ES-I3 (cell line): Measurements from ENCODE around the gene UGT1A8.

ENCODE experiments used
- H3K36me3 ChIP-seq: 2 replicates; pipeline ENCODE4 v1.6.1; 2013; ENCODE audit warnings: mild to moderate bottlenecking, low read length, control low read depth, moderate library complexity; ENCODE audit not compliant: insufficient read depth
- H3K4me1 ChIP-seq: 2 replicates; pipeline ENCODE4 v1.6.1; 2013; ENCODE audit warnings: mild to moderate bottlenecking, control low read depth, low read length; ENCODE audit not compliant: insufficient read depth
- H3K9ac ChIP-seq: 2 replicates; pipeline ENCODE4 v1.6.1; 2013; ENCODE audit warnings: low read depth, mild to moderate bottlenecking, low read length, moderate library complexity
- H3K9me3 ChIP-seq: 2 replicates; pipeline ENCODE4 v1.6.1; 2013; ENCODE audit warnings: mild to moderate bottlenecking, low read length, moderate library complexity; ENCODE audit not compliant: control insufficient read depth, insufficient read depth

UGT1A8 gene

DNA sequence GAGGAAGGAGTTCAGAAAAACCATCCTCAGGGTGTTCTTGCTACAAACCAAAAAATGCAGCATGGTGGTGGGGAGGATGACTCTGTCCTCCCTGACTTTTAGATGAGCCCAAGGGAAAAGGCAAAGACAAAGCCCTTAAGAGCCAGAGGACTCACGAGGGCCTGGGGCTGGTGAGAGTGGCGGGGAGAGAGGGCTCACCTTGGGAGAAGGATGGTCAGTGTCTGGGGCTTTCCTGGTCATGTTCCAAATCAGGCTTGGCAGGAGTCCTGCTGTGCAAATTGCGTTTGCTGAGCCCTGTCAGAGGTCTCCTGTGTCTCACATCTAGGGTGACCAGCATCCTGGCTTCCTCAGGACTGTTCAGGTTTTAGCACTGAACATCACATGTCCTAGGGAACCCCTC is 147.3 kb downstream of the UGT1A8 start:
- H3K9ac ChIP-seq = no peak overlapping the region
- no peaks in the 10 kb centered on the region for H3K36me3 ChIP-seq
- H3K4me1 ChIP-seq = no peaks in the 10 kb centered on the region
- H3K9me3 ChIP-seq = peaks cover 2% of the 10 kb centered on the region; the same call in 1 of the 2 replicates

DNA sequence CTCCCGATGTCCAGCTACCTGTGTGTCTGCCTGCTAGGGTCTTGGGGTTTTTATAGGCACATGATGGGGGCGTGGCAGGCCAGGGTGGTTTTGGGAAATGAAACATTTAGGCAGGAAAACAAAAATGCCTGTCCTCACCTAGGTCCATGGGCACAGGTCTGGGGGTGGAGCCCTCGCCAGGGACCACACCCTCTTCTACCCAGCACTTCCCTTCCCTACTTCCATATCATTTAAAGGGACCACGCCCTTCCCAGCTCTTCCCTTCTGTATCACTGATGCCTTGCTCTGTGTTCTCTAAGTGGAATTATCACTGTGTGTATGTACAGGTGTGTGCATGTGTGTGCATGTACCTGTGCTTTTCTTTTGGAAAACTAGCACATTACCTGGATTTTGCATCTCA is 149.0 kb downstream of the UGT1A8 start:
- Histone ChIP-seq H3K9ac (no peak overlapping the region), H3K9me3 (peaks cover 2% of the 10 kb centered on the region; the same call in 1 of the 2 replicates), H3K4me1 (no peaks in the 10 kb centered on the region), H3K36me3 (no peaks in the 10 kb centered on the region)

DNA sequence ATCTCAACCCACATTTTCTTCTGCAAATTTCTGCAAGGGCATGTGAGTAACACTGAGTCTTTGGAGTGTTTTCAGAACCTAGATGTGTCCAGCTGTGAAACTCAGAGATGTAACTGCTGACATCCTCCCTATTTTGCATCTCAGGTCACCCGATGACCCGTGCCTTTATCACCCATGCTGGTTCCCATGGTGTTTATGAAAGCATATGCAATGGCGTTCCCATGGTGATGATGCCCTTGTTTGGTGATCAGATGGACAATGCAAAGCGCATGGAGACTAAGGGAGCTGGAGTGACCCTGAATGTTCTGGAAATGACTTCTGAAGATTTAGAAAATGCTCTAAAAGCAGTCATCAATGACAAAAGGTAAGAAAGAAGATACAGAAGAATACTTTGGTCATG is 150.6 kb downstream of the UGT1A8 start:
- H3K36me3 ChIP-seq = no peaks in the 10 kb centered on the region
- H3K9ac ChIP-seq = no peak overlapping the region
- H3K4me1 ChIP-seq = no peaks in the 10 kb centered on the region
- peaks cover 2% of the 10 kb centered on the region; the same call in 1 of the 2 replicates for H3K9me3 ChIP-seq

DNA sequence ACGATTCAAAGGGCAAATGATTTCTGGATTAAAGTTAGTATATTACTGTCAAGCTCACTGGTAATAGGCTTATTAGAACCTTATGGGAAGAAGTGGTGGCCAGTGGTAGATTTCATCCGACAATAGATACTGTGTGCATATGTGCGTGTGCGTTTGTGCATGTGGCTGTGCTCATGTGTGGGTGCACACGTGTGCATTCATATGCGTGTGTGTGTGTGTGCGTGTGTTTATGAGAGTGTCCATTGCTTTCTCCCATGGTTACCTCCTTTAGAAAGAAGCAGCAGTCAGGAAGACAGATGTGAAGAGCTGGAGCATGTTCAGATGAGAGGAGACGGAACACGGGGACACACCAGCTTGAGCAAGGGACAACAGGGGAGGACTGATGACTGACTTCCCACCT is 151.8 kb downstream of the UGT1A8 start:
- no peak overlapping the region for H3K9ac ChIP-seq
- H3K4me1 ChIP-seq = no peaks in the 10 kb centered on the region
- H3K9me3 ChIP-seq = no peaks in the 10 kb centered on the region
- no peaks in the 10 kb centered on the region for H3K36me3 ChIP-seq

DNA sequence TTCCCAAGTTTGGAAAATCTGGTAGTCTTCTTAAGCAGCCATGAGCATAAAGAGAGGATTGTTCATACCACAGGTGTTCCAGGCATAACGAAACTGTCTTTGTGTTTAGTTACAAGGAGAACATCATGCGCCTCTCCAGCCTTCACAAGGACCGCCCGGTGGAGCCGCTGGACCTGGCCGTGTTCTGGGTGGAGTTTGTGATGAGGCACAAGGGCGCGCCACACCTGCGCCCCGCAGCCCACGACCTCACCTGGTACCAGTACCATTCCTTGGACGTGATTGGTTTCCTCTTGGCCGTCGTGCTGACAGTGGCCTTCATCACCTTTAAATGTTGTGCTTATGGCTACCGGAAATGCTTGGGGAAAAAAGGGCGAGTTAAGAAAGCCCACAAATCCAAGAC is 154.7 kb downstream of the UGT1A8 start:
- Histone ChIP-seq H3K36me3 (no peaks in the 10 kb centered on the region; the same call in 1 of the 2 replicates), H3K9ac (no peak overlapping the region)

DNA sequence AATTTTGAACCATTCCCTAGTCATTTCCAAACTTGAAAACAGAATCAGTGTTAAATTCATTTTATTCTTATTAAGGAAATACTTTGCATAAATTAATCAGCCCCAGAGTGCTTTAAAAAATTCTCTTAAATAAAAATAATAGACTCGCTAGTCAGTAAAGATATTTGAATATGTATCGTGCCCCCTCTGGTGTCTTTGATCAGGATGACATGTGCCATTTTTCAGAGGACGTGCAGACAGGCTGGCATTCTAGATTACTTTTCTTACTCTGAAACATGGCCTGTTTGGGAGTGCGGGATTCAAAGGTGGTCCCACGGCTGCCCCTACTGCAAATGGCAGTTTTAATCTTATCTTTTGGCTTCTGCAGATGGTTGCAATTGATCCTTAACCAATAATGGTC is 155.2 kb downstream of the UGT1A8 start:
- Histone ChIP-seq H3K9me3 (no peaks in the 10 kb centered on the region), H3K4me1 (no peaks in the 10 kb centered on the region), H3K36me3 (no peaks in the 10 kb centered on the region; the same call in 1 of the 2 replicates), H3K9ac (no peak overlapping the region)

More for the DNA sequence above, 154.7 kb downstream of the UGT1A8 start:
- Histone ChIP-seq H3K9me3 (no peaks in the 10 kb centered on the region), H3K4me1 (no peaks in the 10 kb centered on the region)

DNA sequence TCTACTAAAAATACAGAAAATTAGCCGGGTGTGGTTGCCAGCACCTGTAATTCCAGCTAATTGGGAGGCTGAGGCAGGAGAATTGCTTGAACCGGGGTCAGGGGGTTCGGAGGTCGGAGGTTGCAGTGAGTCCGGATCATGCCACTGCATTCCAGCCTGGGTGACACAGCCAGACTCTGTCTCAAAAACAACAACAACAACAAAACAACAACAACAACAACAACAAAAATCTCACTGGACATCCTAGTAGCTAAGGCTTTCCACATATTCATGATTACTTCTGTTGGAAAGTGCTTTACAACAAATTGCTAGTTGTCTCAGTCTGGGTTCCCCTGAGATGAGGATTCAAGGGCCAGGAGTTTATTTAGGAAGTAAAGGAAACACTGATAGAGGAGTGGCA is 156.4 kb downstream of the UGT1A8 start:
- H3K9me3 ChIP-seq = no peaks in the 10 kb centered on the region
- H3K9ac ChIP-seq = no peak overlapping the region
- no peaks in the 10 kb centered on the region for H3K4me1 ChIP-seq
- no peaks in the 10 kb centered on the region; the same call in 1 of the 2 replicates for H3K36me3 ChIP-seq

DNA sequence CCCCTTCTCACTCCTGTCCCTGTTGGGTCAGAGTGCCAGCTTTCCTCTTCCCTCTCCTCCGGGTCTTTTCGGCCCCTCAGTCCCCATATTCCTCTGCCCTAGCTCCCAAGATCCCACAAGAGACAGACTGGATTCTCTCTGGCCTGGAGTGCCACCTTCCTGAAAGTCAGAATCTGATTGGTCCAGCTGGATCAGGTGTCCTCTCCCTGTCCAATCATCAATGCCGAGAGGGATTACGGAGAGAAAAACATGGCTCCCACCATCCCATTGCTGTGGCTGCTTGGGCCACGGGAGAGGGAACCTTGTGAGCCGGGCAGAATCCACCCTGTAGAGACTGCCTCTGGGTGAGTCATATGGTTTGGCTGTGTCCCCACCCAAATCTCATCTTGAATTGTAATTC is 158.0 kb downstream of the UGT1A8 start:
- no peaks in the 10 kb centered on the region; the same call in 1 of the 2 replicates for H3K36me3 ChIP-seq
- H3K9me3 ChIP-seq = peaks cover 2% of the 10 kb centered on the region; the same call in 1 of the 2 replicates
- H3K4me1 ChIP-seq = no peaks in the 10 kb centered on the region
- no peak overlapping the region for H3K9ac ChIP-seq

DNA sequence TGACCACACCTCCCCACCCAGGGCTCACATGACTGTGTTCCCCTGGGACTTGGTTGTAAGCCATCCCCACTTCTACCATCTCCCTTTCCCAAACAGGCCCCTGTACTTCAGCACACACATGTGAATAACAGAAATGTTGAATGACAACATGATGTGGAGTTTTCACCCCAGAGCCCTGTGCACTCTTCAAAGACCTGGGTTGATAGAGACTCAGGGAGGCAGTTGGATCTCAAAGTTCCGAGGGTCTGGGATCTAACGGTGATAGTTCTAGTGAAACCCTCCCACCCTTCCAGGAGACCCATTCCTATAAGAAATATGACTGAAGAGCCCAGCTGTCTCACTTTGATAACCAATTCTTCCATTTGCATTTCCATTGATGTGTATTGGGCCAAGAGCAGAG is 160.6 kb downstream of the UGT1A8 start, which contains the start of gene MROH2A:
MROH2A (plus strand) TSS at position 301 of the 400 bp plus-strand sequence. CDS start 1,029 bp downstream, outside the sequence.
- H3K36me3 ChIP-seq = no peaks in the 10 kb centered on the region; the same call in 1 of the 2 replicates
- no peak within 1 kb of the TSS for H3K9ac ChIP-seq
- peaks cover 2% of the 10 kb centered on the region; the same call in 1 of the 2 replicates for H3K9me3 ChIP-seq
- H3K4me1 ChIP-seq = no peaks in the 10 kb centered on the region

DNA sequence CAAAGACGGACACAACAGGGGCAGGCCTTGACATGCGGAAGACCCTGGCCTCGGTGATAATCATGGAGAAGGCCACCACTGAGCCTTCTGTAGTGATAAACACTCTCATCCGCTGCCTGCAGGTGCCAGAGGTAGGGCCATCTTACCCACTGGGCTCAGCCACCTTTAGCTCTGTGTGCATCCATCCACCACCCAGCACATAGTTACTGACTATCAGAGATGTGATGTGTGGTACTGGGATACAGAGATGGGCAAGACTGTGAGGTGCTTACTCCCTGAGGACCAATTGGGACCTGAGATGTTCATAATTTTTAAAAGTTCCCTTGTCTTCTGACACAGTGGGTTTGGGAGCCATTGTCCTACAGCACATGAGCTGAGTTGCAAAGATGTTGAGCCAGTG is 162.3 kb downstream of the UGT1A8 start:
- H3K36me3 ChIP-seq = no peaks in the 10 kb centered on the region; the same call in 1 of the 2 replicates
- H3K4me1 ChIP-seq = no peaks in the 10 kb centered on the region
- H3K9ac ChIP-seq = no peak overlapping the region
- peaks cover 2% of the 10 kb centered on the region; the same call in 1 of the 2 replicates for H3K9me3 ChIP-seq

DNA sequence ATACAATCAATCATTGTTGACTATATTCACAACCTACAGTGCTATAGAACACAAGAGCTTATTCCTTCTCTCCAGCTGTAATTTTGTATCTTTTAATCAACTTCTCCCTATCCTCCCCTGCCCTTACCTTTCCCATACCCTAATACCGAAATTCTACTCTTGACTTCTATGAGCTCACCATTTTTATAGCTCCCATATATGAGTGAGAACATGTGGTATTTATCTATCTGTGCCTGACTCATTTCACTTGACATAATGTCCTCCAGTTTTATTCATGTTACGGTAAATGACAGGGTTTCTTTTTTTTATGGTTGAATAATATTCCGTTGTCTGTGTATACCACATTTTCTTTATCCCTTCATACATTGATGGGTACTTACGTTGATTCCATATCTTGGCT is 163.3 kb downstream of the UGT1A8 start:
- Histone ChIP-seq H3K4me1 (no peaks in the 10 kb centered on the region), H3K36me3 (no peaks in the 10 kb centered on the region; the same call in 1 of the 2 replicates), H3K9ac (no peak overlapping the region), H3K9me3 (peaks cover 2% of the 10 kb centered on the region; the same call in 1 of the 2 replicates)

DNA sequence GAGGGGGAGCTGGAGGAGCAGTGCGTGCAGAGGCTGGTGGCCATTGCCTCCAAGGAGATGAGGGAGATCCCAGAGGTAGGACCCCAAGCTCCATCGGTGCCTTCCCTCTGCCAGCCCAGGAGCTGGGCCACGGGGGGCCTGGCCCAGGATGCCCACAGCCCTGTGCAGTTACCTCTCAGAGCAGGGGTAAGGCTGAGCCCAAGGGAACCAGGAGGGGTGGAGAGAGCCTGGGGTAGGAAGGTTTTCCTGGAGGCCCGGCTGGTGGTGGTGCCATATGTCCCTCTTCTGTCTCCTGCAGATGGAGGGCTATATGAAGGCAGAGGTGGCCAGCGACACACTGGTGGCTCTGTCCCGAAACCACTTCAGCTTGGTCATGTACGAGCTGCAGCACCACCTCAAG is 172.1 kb downstream of the UGT1A8 start:
- Histone ChIP-seq H3K4me1 (no peaks in the 10 kb centered on the region), H3K9ac (no peak overlapping the region), H3K36me3 (no peaks in the 10 kb centered on the region), H3K9me3 (no peaks in the 10 kb centered on the region)

DNA sequence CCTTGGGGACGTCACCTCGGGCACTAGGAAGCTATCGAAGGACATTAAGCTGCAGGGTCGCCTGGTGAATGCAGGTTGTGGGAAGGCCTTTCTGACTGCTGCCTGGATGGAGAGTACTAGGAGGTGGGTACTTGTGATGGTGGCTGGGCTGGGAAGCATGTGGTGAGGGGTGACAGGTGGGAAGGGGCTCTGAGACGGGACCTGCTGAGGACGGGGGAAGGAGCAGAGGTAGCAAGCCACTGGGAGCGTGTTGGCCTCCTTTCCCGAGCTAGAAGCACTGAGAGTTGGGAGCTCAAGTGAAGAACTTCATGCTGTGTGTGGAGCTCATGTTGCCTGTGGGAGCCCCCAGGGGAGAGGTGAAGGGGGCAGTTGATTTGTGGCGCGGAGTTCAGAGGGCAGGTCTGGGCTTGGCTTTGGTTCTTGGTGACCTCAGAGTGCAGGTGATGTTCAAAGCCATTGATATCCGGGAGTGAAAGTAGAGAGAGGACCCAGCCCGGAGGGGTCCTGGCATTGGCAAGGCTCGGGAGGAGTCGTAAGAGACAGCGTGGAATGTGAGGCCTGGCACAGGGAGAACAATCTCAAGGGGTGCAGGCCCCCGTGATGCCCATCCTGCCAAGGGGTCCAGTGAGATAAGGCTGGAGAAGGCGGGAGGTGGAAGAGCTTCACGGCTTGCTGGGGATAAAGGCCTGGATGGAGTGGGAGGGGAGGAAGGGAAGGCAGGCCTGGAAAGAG is 173.9 kb downstream of the UGT1A8 start:
- Histone ChIP-seq H3K36me3 (no peaks in the 10 kb centered on the region), H3K4me1 (no peaks in the 10 kb centered on the region), H3K9me3 (no peaks in the 10 kb centered on the region), H3K9ac (no peak overlapping the region)

DNA sequence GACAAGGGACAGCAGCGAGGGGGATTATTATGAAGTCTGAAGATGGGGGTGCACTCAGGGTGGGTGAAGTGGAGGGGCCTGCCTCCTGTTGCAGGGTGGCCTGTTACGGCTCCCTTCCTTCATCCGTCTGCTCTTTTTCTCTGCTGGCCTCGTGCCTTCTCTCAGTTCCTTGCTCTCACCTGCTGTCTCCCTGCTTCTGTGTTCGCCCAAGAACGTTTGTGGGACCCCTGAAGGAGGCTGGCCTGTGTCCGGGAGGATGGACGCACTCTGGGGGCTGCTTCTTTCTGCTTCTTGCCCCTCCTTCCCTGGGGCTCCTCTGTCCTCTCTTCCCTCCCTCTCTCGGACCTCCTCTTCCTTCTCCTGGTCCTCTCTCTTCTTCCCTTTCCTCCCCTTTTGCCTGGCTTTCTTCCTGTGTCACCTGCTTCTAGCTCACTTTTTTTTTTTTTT is 174.5 kb downstream of the UGT1A8 start:
- Histone ChIP-seq H3K9ac (no peak overlapping the region), H3K36me3 (no peaks in the 10 kb centered on the region), H3K4me1 (no peaks in the 10 kb centered on the region), H3K9me3 (no peaks in the 10 kb centered on the region)

DNA sequence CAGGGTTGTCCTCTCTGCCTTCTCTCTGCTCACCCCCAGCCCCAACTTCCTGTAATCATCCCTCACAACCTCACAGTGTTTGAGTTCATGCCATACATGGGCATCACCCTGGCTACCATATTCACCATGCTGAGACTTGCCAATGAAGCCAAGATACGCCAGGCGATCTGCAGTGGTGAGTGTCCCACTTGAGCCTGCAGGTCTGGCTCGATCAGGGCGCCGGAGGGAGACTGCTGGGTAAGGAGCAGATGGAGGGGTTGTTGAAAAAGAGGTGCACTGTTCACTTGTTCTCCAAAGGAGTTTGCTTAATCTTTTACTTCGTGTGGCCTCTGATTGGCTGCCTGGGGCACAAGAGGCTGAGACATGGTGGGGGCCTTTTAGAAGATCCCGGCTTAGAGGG is 175.3 kb downstream of the UGT1A8 start:
- no peak overlapping the region for H3K9ac ChIP-seq
- H3K4me1 ChIP-seq = no peaks in the 10 kb centered on the region
- H3K36me3 ChIP-seq = no peaks in the 10 kb centered on the region
- no peaks in the 10 kb centered on the region for H3K9me3 ChIP-seq
